HG03354 (cell line): Measurements from ENCODE around the gene RPS19.
A peak's percentile ranks its signal among the peaks of the same experiment; 100 is the strongest.

Source experiments
- ATAC-seq: cut with Tn5 transposase; IDR thresholded peaks from one replicate; pipeline ENCODE4 v1.9.1; 2021; ENCODE audit warnings: mild to moderate bottlenecking; ENCODE audit not compliant: unreplicated experiment, poor library complexity, severe bottlenecking

Gene RPS19

GRCh38 chr19:41876847-41877832 is 17.1 kb downstream of the RPS19 start, which contains the start of gene CD79A:
TSS of gene CD79A (plus strand) at chr19:41877279. CDS start at chr19:41877305, 26 bp downstream.
- ATAC-seq, result peak; percentile 77

GRCh38 chr19:41877916-41878905 is 18.2 kb downstream of the RPS19 start:
- ATAC-seq, result peak; percentile 1

- ATAC-seq, result no peak
Measured at GRCh38 chr19:41879080-41879479, 19.0 kb downstream of the RPS19 start.

GRCh38 chr19:41879670-41880328 is 19.7 kb downstream of the RPS19 start:
- no peak for ATAC-seq

- ATAC-seq, result no peak
Measured at GRCh38 chr19:41880329-41880708, 20.3 kb downstream of the RPS19 start.

GRCh38 chr19:41882568-41883462 is 22.8 kb downstream of the RPS19 start, which contains the start of gene ARHGEF1:
TSS of gene ARHGEF1 (plus strand) at chr19:41883184. CDS start at chr19:41888083, 4,899 bp downstream.
- ATAC-seq, result peak; percentile 23

- no peak for ATAC-seq
Measured at GRCh38 chr19:41883463-41883820, 23.4 kb downstream of the RPS19 start.

- peak; percentile 73 for ATAC-seq
Measured at GRCh38 chr19:41883821-41884733, 24.0 kb downstream of the RPS19 start.

GRCh38 chr19:41886761-41887710 is 27.0 kb downstream of the RPS19 start:
- no peak for ATAC-seq

- ATAC-seq, result no peak
Measured at GRCh38 chr19:41887711-41888382, 27.8 kb downstream of the RPS19 start.

GRCh38 chr19:41888926-41889325 is 28.9 kb downstream of the RPS19 start:
- ATAC-seq, result no peak

GRCh38 chr19:41889896-41890295 is 29.8 kb downstream of the RPS19 start:
- no peak for ATAC-seq

GRCh38 chr19:41890936-41891335 is 30.9 kb downstream of the RPS19 start:
- ATAC-seq, result no peak

GRCh38 chr19:41892173-41892902 is 32.3 kb downstream of the RPS19 start:
- ATAC-seq, result no peak

- ATAC-seq, result no peak
Measured at GRCh38 chr19:41893899-41894298, 33.8 kb downstream of the RPS19 start.
